ENCODE measurements around the gene TMEM212.
"Not testable (repeated sequence)": the region's sequence is repeated elsewhere in the genome, so short reads cannot be mapped to it uniquely, and the experiment has no call there.

Gene TMEM212

GRCh38 chr3:171892457-171892856, 49.3 kb downstream of the TMEM212 start:
- no peak for DNase-seq

GRCh38 chr3:171895291-171895690, 52.1 kb downstream of the TMEM212 start:
- no peak for DNase-seq

- no peak for DNase-seq
Measured at GRCh38 chr3:171895900-171896299, 52.8 kb downstream of the TMEM212 start.

- no peak for DNase-seq
Measured at GRCh38 chr3:171896316-171896715, 53.2 kb downstream of the TMEM212 start.

GRCh38 chr3:171898192-171898591, 55.0 kb downstream of the TMEM212 start:
- DNase-seq = no peak

- DNase-seq = no peak
Measured at GRCh38 chr3:171900446-171900845, 57.3 kb downstream of the TMEM212 start.

- no peak for DNase-seq
Measured at GRCh38 chr3:171901615-171902312, 58.6 kb downstream of the TMEM212 start.

GRCh38 chr3:171904829-171905228, 61.7 kb downstream of the TMEM212 start:
- DNase-seq = peak; percentile 38

- DNase-seq = not testable (repeated sequence)
Measured at GRCh38 chr3:171906503-171906902, 63.4 kb downstream of the TMEM212 start.

GRCh38 chr3:171906951-171907676, 64.0 kb downstream of the TMEM212 start:
- no peak for DNase-seq

- DNase-seq = no peak
Measured at GRCh38 chr3:171907761-171908160, 64.6 kb downstream of the TMEM212 start.

- DNase-seq = no peak
Measured at GRCh38 chr3:171908731-171909130, 65.6 kb downstream of the TMEM212 start.
